HG03575 (cell line): Measurements from ENCODE around the gene MATN3.

Experiments
- ATAC-seq: cut with Tn5 transposase; IDR thresholded peaks from one replicate; pipeline ENCODE4 v1.9.1; 2021; ENCODE audit not compliant: unreplicated experiment, insufficient number of reproducible peaks, low FRiP score; ENCODE audit errors: extremely low read depth

The MATN3 gene

GRCh38 chr2:19949071-19949470 lies 63.4 kb downstream of the MATN3 start:
- ATAC-seq = no peak

- ATAC-seq = no peak
Observed at GRCh38 chr2:19947184-19947940, 65.1 kb downstream of the MATN3 start.

- no peak for ATAC-seq
Observed at GRCh38 chr2:19944205-19944845, 68.1 kb downstream of the MATN3 start.

- ATAC-seq = no peak
Observed at GRCh38 chr2:19943189-19943588, 69.3 kb downstream of the MATN3 start.

GRCh38 chr2:19942199-19942598 lies 70.3 kb downstream of the MATN3 start:
- ATAC-seq = no peak
